HG02885 (cell line): ENCODE data around the gene ERC2.

Experiments used
- ATAC-seq: cut with Tn5 transposase; IDR thresholded peaks from one replicate; pipeline ENCODE4 v1.9.1; 2021; ENCODE audit warnings: mild to moderate bottlenecking; ENCODE audit not compliant: unreplicated experiment, poor library complexity

Gene ERC2

DNA sequence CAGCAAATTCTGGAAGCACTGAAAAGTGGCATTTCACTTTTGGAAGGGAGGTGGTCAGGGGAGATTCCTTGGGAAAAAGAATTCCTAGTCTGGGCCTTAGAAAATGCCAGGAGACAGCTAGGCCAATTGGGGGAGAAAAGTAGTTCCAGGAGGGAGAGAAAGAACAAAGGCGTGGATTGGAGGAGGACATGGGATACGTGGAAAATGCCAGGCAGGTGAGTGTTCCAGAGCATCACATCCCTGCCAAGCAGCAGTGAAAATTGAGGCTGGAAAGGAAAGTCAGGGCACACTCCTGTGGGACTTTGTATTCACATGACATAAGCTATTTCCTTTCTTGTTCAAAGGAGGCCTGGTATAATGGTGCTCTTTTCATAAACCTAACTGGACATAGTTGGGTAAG lies 846.6 kb downstream of the ERC2 start:
- no peak for ATAC-seq

DNA sequence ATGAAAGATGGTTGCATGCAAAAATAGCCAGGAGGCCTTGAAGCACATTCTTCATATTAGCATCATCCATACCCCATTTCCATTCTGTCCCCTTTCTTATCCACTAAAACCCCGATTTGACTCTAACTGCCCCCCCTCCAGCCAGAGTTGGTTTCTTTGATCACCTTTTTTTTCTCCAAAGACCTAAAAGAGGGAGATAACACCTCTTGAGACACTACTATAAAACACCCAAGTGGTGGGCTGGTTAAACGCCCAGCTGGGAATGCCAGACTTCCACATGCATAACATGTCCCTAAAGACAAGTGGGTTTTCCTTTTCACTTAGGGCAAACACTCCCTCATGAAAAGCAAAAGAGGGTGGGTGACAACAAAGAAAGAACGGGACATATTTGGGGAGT lies 847.2 kb downstream of the ERC2 start:
- ATAC-seq = no peak

DNA sequence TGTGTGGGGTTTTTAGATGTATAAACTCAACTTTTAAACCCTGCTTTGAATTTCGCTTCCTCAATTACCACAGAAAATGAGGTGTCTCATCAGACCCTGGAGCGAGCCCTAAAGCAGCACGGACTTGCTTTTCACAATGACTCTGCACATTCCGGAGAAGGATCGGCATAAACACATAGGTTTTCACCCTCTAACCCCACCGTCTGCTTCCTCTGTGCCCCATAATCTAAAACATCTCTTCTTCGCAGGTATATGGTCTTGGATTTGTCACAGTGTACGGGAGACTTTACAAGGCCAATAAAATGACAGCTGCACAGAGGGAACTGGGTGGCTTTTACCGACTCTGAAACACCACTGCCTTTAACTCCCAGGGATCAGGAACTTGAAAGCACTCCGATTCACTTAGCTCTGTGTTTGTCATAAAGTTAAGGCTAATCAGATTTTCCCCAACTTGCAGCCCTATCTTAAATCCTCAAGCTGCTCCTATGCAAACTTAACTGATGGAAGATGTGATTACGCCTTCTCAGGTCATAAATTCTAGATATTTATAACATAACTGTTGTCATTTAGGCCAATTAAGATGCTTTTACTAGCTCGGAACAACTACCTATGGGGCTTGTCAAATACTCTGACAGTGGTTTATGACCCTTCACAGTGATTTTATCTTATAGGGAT lies 847.8 kb downstream of the ERC2 start:
- ATAC-seq = peak; percentile 50

DNA sequence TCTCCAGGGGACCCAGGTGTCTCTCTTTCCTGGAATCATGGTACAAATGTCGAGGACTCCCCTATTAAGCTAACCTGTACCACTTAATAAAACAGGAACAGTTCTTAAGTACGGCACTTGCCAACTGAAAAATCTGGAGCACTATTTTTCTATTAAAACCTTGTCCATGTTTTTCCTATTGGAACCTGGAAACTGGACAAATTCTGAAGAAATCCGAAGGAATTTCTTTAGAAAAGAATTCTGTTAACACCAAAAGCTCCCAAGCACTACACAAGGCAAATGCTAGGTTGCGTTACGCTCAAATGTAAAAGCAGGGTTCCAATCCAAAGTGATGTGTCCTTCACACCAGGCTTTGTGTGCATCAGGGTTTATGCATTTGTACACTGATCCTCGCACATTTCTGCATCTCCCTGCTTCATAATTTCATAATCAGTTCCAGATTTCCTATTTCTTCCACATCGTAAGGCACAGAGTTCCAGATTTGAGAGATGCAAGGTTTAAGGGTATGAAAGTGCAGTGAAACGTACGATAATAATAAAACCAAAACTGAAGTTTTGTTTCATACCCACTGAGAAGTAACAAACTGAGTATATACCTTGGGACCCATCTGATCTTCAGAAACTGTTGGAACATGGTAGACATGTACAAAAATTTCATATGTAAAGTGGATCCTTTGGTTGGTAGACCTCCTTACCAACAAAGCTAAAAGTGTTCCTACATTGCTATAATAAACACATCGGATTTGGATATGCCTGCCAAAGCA lies 849.0 kb downstream of the ERC2 start:
- peak; percentile 53 for ATAC-seq

DNA sequence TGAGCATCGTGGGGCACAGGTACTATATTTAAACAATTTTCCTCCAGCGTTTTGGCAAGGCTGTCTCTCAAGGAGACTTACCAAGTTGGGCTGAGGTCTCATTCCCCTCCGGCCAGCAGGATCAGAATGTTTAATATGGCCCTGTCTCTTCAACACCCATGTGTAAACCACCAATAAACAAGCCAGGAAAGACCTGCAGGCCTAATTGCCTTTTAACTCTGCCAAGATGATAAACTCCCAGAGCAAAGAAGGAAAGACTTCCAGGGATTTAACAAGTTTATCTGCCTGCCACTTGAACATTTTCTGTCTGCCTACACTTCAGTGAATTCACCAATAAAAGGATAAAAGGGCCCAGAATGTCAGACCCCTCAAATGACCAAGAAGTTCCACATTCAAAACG lies 850.9 kb downstream of the ERC2 start:
- no peak for ATAC-seq

DNA sequence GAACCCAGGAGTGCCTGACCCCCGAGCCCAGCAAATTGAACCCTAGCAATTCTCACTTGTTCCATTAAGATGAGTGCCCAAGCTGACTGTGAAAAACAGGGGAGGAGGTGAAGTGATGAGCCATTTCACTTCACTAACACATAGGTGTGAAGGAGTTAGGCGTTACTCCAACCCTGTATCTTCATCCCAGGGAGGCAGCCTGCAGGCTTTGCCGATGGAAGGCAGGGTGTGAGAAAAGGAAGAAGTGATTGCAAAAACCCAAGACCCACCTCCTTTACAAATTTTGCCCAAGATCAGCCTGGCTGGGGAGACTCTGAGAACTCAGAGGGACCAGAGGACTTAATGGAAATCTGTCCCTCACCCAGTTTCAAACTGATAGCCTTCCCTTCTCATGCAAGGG lies 851.5 kb downstream of the ERC2 start:
- no peak for ATAC-seq

DNA sequence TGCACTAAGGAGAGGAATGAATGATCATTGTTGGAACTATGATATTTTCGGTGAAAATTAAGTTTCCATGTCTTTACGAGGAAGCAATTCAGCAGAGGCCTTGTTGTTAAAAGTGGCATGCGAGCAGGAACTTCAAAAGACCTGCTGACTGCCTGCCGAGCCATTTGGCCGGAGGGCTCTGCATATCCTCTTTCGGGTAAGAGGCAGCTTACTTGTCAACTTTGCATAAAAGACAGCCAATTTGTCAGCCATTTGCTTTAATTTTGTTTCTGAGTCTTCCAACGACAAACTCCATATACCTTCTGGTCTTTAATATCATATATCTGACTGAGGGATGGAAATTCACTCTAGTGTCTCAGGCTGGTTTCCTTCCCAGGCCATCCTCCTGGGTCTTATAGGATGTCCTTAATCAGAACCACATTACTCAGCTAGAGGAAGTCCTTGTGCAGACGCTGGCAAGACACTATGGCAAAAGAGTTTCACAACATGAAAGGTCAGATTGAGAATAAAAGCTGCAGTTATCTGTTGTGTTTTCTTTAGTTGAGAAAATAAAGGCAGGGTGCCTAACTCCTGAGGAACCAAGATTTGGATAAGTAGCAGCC lies 852.5 kb downstream of the ERC2 start:
- ATAC-seq = no peak

DNA sequence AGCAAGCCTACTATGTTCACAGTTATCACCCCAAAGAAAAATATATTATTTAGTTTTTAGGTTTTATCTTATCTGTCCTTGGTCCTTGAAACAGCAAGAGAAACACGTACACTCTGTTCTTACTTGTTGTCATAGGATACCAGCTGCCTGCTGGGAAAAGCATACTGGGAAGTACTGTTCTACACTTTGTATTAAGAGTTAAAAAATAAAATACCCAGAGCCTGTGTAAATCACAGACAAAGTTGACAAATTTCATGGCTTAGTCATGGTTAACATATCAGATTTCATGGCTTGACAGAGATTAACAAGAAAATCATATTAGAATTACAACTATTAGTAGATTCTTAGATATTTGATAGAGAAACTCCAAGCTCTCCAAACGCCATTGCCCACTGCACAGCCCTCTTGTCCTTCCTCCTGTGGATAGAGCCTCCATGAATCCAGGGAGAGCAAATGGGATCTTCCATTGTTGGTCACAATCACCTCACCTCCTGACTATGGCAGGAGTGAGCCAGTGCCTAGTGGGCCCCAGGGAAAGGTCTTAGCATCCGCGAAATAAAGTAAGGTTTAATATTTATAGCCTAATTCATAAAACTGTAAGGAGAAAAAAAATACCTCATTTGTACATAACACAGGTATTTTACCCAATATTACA lies 853.1 kb downstream of the ERC2 start:
- ATAC-seq = no peak

DNA sequence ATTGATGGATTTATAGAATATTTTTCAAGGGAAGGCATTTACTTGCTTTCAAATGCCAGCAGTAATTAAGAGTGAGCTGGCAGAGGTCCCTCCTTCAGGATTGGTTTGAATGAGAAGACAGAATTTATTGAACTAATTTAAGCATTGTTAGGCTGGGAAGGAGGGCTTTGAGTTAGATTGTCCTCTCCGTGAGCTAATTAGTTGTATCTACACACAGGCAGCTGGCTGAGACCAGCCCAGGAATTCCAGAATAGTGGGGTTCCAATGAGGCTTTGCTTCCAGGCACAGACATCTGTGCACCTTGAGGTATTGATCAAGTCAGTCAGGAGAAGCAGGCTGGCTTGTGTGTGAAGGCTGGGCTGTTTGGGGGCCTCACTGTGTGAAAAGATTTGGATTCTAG lies 857.1 kb downstream of the ERC2 start:
- ATAC-seq = no peak

DNA sequence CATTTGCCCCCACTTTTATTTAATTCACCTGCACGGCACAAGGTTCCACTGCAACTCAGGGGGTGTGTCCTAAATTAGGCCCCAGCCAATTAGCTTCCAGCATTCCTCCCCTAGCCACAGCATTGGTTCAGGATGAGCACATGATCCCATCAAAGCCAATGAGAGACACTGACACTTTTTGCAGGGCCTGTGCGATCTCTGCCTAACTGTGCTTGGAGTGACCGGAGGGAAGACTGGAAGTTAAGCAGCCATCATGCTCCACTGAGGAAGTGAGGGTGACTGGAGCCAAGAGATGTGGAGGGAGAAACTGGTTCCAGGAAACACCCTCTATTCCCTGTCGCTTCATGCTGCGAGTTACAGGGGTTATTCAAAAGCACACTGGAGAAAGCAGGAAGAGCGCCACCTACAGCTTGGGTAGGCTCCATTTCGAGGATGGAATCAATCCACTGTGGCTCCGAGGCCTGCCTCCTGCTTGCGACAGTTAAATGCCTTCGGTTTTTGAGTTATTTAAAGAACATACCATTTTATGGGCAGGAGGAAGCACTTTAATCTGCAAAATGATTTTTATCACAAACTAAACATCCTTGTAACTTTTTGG lies 858.9 kb downstream of the ERC2 start:
- ATAC-seq = no peak

DNA sequence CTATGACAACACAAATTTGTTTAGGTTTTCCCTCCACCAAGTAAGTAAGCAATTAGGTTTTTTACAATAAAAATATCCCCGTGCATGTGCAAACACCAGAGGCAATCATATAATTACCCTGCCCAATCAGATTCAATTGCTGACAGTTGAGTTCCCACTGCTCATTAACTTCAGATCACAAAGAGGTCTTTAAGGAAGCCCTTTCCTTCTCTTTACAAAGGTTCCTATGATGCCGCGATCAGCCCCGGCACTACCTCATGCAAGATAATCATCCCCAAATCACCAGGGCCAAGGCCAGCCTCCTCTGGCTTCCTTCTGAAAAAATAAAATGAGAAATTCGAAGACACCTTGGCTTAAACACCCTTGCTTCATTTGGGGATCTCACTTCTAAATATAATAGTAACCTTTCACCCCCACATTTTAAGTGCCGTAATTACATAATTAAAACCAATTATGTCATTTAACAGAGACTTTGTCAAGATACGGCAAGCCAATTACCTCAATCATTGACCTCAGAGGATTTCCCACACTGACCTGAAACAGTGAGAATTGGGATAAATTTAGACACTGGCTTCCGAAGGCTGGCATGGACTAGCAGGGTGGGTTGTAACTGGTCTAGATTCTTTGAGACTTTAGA lies 859.8 kb downstream of the ERC2 start:
- ATAC-seq = no peak

DNA sequence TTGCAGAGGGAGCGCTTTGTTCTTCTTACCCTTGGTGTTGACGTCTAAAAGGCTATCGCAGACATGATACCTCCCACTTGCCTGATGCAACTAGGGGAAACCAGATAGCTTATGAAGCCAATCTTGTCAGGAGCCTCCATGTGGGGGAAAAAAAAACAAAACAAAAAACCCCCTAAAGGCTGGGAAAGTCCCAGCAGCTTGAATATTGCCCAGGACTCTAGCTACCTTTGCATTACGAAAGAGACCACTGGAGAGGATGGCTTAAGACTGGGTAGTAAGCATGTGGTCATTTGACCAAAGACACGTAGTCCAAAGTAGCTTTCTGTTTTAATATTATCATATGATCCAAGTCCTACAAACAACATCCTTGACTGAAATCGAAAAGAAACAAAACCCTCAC lies 860.4 kb downstream of the ERC2 start:
- ATAC-seq = peak; percentile 84

DNA sequence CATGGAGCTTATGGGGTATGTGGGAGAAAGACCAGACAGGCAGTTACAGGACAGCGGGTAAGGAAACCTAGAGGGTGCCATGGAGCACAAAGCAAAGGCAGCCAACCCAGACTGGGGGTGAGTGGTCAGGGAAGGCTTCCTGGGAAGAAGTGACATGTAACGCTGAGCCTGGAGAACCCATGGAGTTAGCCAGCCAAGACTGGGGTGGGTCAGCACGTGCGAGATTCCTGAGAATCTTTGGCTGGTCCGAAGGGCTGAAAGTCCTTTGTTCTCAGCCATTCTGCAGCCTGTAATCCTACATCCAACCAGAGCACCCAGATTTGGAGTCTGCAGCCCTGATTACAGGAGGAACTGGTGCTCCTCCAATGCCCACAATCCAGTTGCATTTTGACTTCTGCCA lies 861.1 kb downstream of the ERC2 start:
- no peak for ATAC-seq

DNA sequence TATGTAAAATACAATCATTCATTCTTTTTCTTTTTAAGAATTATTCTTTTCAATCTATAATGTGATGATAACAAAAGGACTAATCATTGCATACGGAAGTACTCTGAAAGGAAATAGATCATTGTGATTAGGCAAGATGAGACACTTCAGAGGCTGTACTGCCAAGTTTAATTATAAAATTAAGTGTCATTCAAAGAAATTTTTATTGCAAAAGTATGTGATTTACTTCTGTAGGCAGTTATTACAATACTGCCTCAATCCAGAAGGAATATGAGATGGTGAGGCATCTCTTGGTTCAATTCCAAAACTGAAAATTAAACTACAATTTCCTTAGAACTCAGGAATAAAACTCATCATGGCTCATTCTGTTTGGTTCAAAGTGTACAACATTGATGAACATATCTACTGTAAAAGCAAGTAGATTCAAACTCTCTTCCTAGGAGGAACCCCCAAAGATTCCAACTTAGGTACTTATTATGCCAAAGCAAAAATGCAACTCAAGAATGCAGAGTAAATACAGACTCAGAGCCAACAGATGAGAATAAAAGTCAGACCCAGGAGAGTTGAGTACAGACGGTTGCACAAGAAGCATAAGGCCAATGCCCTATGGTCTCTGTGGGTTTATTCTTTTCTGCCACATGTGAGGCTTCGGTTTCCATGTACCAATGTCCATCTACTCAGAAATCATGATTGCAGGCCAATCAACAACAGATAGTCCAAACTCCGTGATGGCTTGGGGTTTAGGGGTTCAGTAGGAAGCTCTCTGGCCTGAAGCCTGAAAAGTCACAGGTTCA lies 862.6 kb downstream of the ERC2 start:
- no peak for ATAC-seq

DNA sequence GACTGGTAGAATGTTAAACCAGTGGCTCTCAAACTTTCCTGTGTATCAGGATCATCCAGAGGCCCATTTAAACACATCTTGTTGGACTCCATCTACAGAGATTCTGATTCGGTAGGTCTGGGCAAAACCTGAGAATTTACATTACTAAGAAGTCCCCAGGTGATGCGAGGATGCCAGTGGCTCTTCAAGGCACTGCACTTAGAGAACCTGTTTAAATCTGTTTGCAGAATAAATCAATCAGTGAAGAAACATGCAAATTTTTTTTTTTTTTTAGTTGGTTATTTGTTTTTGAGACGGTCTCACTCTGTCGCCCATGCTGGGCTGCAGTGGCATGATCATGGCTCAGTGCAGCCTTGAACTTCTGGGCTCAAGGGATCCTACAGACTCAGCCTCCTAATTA lies 863.4 kb downstream of the ERC2 start:
- ATAC-seq = no peak

DNA sequence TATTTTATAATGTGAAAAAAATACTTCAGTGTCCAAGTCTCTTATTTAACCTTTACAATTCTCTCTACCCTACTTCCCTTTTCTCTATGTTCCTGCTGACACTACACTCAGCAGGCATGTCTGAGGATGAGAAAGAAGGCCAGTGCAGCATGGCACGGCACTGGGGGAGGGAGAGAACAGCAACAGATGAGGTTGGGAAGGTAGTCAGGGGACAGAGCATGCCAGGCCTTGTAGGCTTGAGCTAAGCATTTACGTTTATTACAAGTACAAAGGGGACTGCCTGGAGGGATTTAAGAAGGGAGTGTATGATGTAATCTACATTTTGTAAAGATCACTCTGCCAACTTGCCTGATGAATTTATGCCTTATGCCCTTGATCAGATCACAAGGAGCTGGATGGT lies 863.9 kb downstream of the ERC2 start:
- ATAC-seq = no peak

DNA sequence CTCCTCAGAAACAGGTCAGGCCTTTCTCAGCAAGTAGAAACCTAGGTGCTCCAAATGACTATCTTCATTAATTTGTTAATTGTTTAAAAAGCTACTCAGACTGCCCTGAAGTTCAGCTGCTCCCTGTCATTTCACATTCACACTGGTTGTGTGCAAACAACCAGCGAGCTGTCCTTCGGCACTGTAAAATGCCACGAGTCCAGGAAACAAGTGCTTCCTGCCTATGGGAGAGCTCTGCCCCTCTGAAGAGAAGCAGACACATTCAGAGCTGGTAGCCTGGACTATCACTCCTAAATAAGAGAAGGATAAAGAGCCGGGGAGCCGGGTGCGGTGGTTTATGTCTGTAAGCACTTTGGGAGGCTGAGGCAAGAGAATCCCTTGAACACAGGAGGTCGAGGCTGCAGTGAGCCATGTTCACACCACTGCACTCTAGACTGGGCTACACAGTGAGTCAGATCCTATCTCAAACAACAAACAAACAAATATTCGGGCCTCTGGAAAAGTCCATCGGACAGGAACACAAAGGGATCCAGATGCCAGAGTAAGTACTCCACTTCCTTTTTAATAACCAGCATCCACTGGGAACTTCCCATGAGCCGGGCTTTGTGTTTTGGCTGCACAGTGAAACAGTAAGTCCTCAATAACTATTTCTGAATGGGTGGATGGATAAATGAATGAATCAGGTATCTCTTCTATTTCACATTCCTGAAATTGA lies 866.7 kb downstream of the ERC2 start:
- ATAC-seq = no peak

DNA sequence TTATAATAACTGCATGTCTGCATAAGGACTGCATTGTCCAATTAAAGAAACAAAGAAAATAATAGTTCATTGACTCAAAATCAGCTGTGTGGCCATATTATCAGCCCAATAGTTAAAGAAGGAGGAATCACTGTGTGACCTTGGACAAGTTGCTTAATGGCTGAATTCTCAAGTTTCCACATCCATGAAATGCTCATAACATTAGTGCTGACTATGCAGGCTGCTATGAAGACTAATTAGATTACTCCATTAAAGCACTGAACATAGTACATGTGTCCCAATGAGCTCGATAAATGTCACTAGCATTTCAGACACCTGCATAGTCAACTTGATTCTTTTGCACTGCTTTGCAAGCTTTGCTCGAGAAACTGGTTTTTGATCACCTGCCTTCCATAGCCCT lies 870.0 kb downstream of the ERC2 start:
- ATAC-seq = no peak

DNA sequence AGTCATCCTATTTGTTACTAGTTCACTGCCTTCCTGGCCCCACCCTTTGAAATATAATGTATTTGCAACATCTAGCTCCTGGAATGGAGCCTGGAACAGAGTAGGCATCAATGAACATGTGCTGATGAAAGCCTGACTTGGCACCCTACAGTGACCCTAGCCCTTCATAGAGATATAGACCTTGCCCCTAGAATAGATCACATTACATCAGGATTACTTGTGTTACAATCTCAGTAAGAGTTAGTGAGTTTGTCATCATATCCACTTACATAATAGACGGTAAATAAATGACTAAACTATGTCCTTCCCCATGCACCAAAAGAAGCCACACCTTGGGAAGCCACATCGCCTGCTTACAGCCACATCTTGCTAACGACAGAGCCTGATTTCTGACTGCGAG lies 870.6 kb downstream of the ERC2 start:
- no peak for ATAC-seq
